Mesendoderm (in vitro differentiated cells): ENCODE results near the gene ECT2.
"Not testable (repeated sequence)": the region's sequence is repeated elsewhere in the genome, so short reads cannot be mapped to it uniquely, and the experiment has no call there.

Source experiments
- DNase-seq: peaks from one replicate; pipeline ENCODE4 v3.0.0; 2013
- H2AK5ac ChIP-seq: 2 replicates; pipeline ENCODE4 v1.6.1; 2013; ENCODE audit warnings: low read length, inconsistent platforms
- H2BK120ac ChIP-seq: 2 replicates; pipeline ENCODE4 v1.6.1; 2013; ENCODE audit warnings: low read depth, mild to moderate bottlenecking, low read length, moderate library complexity, mixed read lengths
- H2BK15ac ChIP-seq: replicated peaks from 2 replicates; pipeline ENCODE4 v1.6.1; 2013; ENCODE audit warnings: low read depth, mild to moderate bottlenecking, moderate library complexity
- H2BK5ac ChIP-seq: 2 replicates; pipeline ENCODE4 v1.6.1; 2013; ENCODE audit warnings: low read length, inconsistent platforms
- H3K18ac ChIP-seq: 2 replicates; pipeline ENCODE4 v1.6.1; 2013; ENCODE audit warnings: mild to moderate bottlenecking, low read length, mixed read lengths
- H3K23ac ChIP-seq: one replicate; pipeline ENCODE4 v1.6.1; 2013; ENCODE audit warnings: low read length
- H3K27ac ChIP-seq: 2 replicates; pipeline ENCODE4 v1.5.1; 2013; ENCODE audit warnings: low read depth, mild to moderate bottlenecking, inconsistent platforms, low read length, moderate library complexity
- H3K27me3 ChIP-seq: 2 replicates; pipeline ENCODE4 v1.6.1; 2013; ENCODE audit warnings: low read length, control low read depth, mild to moderate bottlenecking, inconsistent platforms; ENCODE audit not compliant: insufficient read depth, poor library complexity
- H3K36me3 ChIP-seq: 2 replicates; pipeline ENCODE4 v1.6.1; 2013; ENCODE audit warnings: low read length, inconsistent platforms; ENCODE audit not compliant: control insufficient read depth, insufficient read depth
- H3K4ac ChIP-seq: one replicate; pipeline ENCODE4 v1.6.1; 2013; ENCODE audit warnings: low read depth, mild to moderate bottlenecking, low read length, moderate library complexity
- H3K4me1 ChIP-seq: 2 replicates; pipeline ENCODE4 v1.6.1; 2013; ENCODE audit warnings: low read depth, low read length, inconsistent platforms; ENCODE audit not compliant: control insufficient read depth
- H3K4me2 ChIP-seq: 2 replicates; pipeline ENCODE4 v1.6.1; 2013; ENCODE audit warnings: low read length
- H3K4me3 ChIP-seq: 2 replicates; pipeline ENCODE4 v1.5.1; 2013; ENCODE audit warnings: mild to moderate bottlenecking, low read length
- H3K56ac ChIP-seq: one replicate; pipeline ENCODE4 v1.6.1; 2013; ENCODE audit warnings: low read length
- H3K79me1 ChIP-seq: 2 replicates; pipeline ENCODE4 v1.6.1; 2013; ENCODE audit warnings: low read length, inconsistent platforms
- H3K79me2 ChIP-seq: 2 replicates; pipeline ENCODE4 v1.6.1; 2013; ENCODE audit warnings: mild to moderate bottlenecking, low read length; ENCODE audit not compliant: control insufficient read depth, insufficient read depth
- H3K9ac ChIP-seq: 2 replicates; pipeline ENCODE4 v1.6.1; 2013; ENCODE audit warnings: low read length, inconsistent platforms
- H4K5ac ChIP-seq: one replicate; pipeline ENCODE4 v1.6.1; 2013; ENCODE audit warnings: low read length
- H4K8ac ChIP-seq: one replicate; pipeline ENCODE4 v1.6.1; 2013; ENCODE audit warnings: low read depth, mild to moderate bottlenecking, control low read depth, low read length, moderate library complexity
- WGBS: extraction: QIAGEN DNeasy Blood & Tissue Kit; methylation state at CpG from one replicate; pipeline ENCODE4 v1.1.7; 2013; ENCODE audit warnings: low lambda C conversion rate, missing lambda C conversion rate; ENCODE audit not compliant: insufficient coverage; ENCODE audit errors: extremely low coverage; 5-methylcytosine and 5-hydroxymethylcytosine counted together

ECT2 gene

GRCh38 chr3:172749230-172749965, 1.1 kb upstream of the ECT2 start:
- Histone ChIP-seq H3K9ac (no peak overlapping the region), H3K79me1 (peaks cover 2% of the 10 kb centered on the region), H3K27ac (no peak overlapping the region), H2BK5ac (no peak overlapping the region), H3K56ac (no peak overlapping the region), H4K5ac (no peak overlapping the region), H3K79me2 (peaks cover 29% of the 10 kb centered on the region), H3K4me3 (no peak overlapping the region), H2BK120ac (no peak overlapping the region), H3K4me2 (no peak overlapping the region), H3K4me1 (no peaks in the 10 kb centered on the region), H2AK5ac (no peak overlapping the region), H3K18ac (no peak overlapping the region), H3K23ac (no peak overlapping the region), H4K8ac (no peak overlapping the region), H3K36me3 (no peaks in the 10 kb centered on the region), H2BK15ac (no peak overlapping the region), H3K27me3 (no peaks in the 10 kb centered on the region), H3K4ac (no peak overlapping the region)
- DNase-seq: peak; percentile 30
- no CpG with 5 or more reads among the region's 8 CpGs for WGBS

GRCh38 chr3:172750069-172750367, 508 bp upstream of the ECT2 start:
- Histone ChIP-seq H3K18ac (peak overlapping the region; percentile 51), H3K4me1 (no peaks in the 10 kb centered on the region), H4K5ac (no peak overlapping the region), H3K56ac (no peak overlapping the region), H4K8ac (no peak overlapping the region), H3K79me2 (peaks cover 31% of the 10 kb centered on the region), H2BK120ac (no peak overlapping the region), H3K36me3 (no peaks in the 10 kb centered on the region), H2BK5ac (no peak overlapping the region), H3K27ac (no peak overlapping the region), H3K4me2 (peak overlapping the region; percentile 22), H3K23ac (no peak overlapping the region), H2AK5ac (no peak overlapping the region), H3K9ac (peak overlapping the region; percentile 35), H2BK15ac (no peak overlapping the region), H3K79me1 (peaks cover 2% of the 10 kb centered on the region), H3K4me3 (no peak overlapping the region), H3K27me3 (no peaks in the 10 kb centered on the region), H3K4ac (no peak overlapping the region)
- WGBS: no CpG with 5 or more reads among the region's 9 CpGs
- DNase-seq: no peak

GRCh38 chr3:172751175-172751704, 714 bp downstream of the ECT2 start:
- Histone ChIP-seq H3K27me3 (no peaks in the 10 kb centered on the region), H3K9ac (peak overlapping the region; percentile 83), H3K4me2 (peak overlapping the region; percentile 17), H4K5ac (no peak overlapping the region), H3K4me3 (peak overlapping the region; percentile 70), H3K4ac (peak overlapping the region; percentile 97), H3K79me2 (peaks cover 31% of the 10 kb centered on the region), H3K4me1 (no peaks in the 10 kb centered on the region), H2BK120ac (peak overlapping the region; percentile 67), H4K8ac (no peak overlapping the region), H3K23ac (no peak overlapping the region), H3K27ac (peak overlapping the region; percentile 71), H2BK5ac (no peak overlapping the region), H3K36me3 (no peaks in the 10 kb centered on the region), H2BK15ac (no peak overlapping the region), H3K79me1 (peaks cover 2% of the 10 kb centered on the region), H2AK5ac (no peak overlapping the region), H3K18ac (peak overlapping the region; percentile 54), H3K56ac (peak overlapping the region; percentile 97)
- no CpG with 5 or more reads among the region's 14 CpGs for WGBS
- DNase-seq: peak; percentile 56

GRCh38 chr3:172752651-172753050, 2.1 kb downstream of the ECT2 start:
- H2BK5ac ChIP-seq: no peak overlapping the region
- no peak overlapping the region for H3K4ac ChIP-seq
- H2BK120ac ChIP-seq: no peak overlapping the region
- no CpG with 5 or more reads among the region's 1 CpG for WGBS
- no peak overlapping the region for H4K5ac ChIP-seq
- H3K4me1 ChIP-seq: no peaks in the 10 kb centered on the region
- no peak overlapping the region for H3K23ac ChIP-seq
- no peak overlapping the region for H3K18ac ChIP-seq
- peaks cover 2% of the 10 kb centered on the region for H3K79me1 ChIP-seq
- H3K36me3 ChIP-seq: no peaks in the 10 kb centered on the region
- H2BK15ac ChIP-seq: no peak overlapping the region
- H3K56ac ChIP-seq: no peak overlapping the region
- peaks cover 31% of the 10 kb centered on the region for H3K79me2 ChIP-seq
- H3K27ac ChIP-seq: no peak overlapping the region
- no peaks in the 10 kb centered on the region for H3K27me3 ChIP-seq
- no peak overlapping the region for H4K8ac ChIP-seq
- H3K4me2 ChIP-seq: no peak overlapping the region
- no peak for DNase-seq
- H3K4me3 ChIP-seq: no peak overlapping the region
- H2AK5ac ChIP-seq: no peak overlapping the region
- no peak overlapping the region for H3K9ac ChIP-seq

GRCh38 chr3:172753125-172753524, 2.6 kb downstream of the ECT2 start:
- Histone ChIP-seq H4K5ac (no peak overlapping the region), H2BK120ac (no peak overlapping the region), H3K27me3 (no peaks in the 10 kb centered on the region), H4K8ac (peak overlapping the region; percentile 76), H3K4me1 (no peaks in the 10 kb centered on the region), H3K56ac (no peak overlapping the region), H2AK5ac (no peak overlapping the region), H2BK5ac (no peak overlapping the region), H2BK15ac (no peak overlapping the region), H3K4ac (no peak overlapping the region), H3K79me2 (peaks cover 31% of the 10 kb centered on the region), H3K18ac (no peak overlapping the region), H3K27ac (no peak overlapping the region), H3K23ac (no peak overlapping the region), H3K79me1 (peaks cover 2% of the 10 kb centered on the region), H3K4me2 (no peak overlapping the region), H3K4me3 (no peak overlapping the region), H3K9ac (no peak overlapping the region), H3K36me3 (no peaks in the 10 kb centered on the region)
- WGBS: no CpG with 5 or more reads among the region's 1 CpG
- DNase-seq: no peak

- not testable (repeated sequence) for H4K8ac ChIP-seq, H3K4ac ChIP-seq, H2BK120ac ChIP-seq, H3K56ac ChIP-seq, H3K36me3 ChIP-seq, H3K4me3 ChIP-seq, H3K27ac ChIP-seq, H3K4me1 ChIP-seq, H3K79me1 ChIP-seq, H3K79me2 ChIP-seq, H3K23ac ChIP-seq, H4K5ac ChIP-seq, H3K4me2 ChIP-seq, H3K9ac ChIP-seq, DNase-seq, H3K27me3 ChIP-seq, H3K18ac ChIP-seq, H2BK15ac ChIP-seq, H2BK5ac ChIP-seq, H2AK5ac ChIP-seq
- WGBS: 100% methylated on average over 1 of the region's 6 CpGs
Measured at GRCh38 chr3:172760416-172760815, 9.9 kb downstream of the ECT2 start.
